HepG2 (cell line): ENCODE measurements around the gene LCA5. TPM values are rescaled to one million over a fixed set of nuclear protein-coding genes. Genes with fewer than 3 reads are reported as not detected.

Source experiments
- ATAC-seq: fragments of 200-7000 bp; cut with Tn5 transposase; 3 replicates; pipeline ENCODE4 v1.9.1; 2020; ENCODE audit warnings: mild to moderate bottlenecking, moderate library complexity
- BruUV-seq: library from RNA; stranded (reverse); fragments of 400-500 nt; replicated peaks from 2 replicates; lab custom pipeline; 2021; lab: Mats Ljungman, UMichigan
- CTCF ChIA-PET: fragments of 300-600 bp; formaldehyde crosslinking; extraction: SDS; loops from one replicate; lab custom pipeline; 2021; ENCODE audit warnings: low total read pairs, inconsistent platforms, low intra/inter-chr PET ratio; lab: Yijun Ruan, JAX
- POLR2A ChIA-PET: fragments of 350-600 bp; sonication (Branson Sonifier 250); formaldehyde crosslinking; loops from one replicate; lab custom pipeline; 2020; ENCODE audit warnings: antibody characterized with exemption, inconsistent platforms; lab: Yijun Ruan, JAX
- DNase-seq: peaks from one replicate; pipeline ENCODE4 v3.0.0-alpha.2; 2015; ENCODE audit warnings: low spot score
- FAIRE-seq: peaks from 3 replicates; lab custom pipeline; 2011; peaks lifted over from hg19 to GRCh38; lab: Jason Lieb, UNC
- H2AFZ ChIP-seq: one replicate; pipeline ENCODE4 v1.6.1; 2011; ENCODE audit warnings: low read length, inconsistent platforms
- H3K27ac ChIP-seq: fragments of 300-600 bp; 3 replicates; pipeline ENCODE4 v1.8.0; 2011; ENCODE audit warnings: mixed run types, mild to moderate bottlenecking, mixed read lengths, low read length, inconsistent platforms; ENCODE audit not compliant: insufficient read depth; ENCODE audit errors: extremely low read length
- H3K27me3 ChIP-seq, 2 experiments: fragments of 200-600 bp in 1 of 2; 2 replicates in 1 of 2; 3 replicates in 1 of 2; pipeline versions ENCODE4 v1.6.0 to v1.8.0; 2011; ENCODE audit warnings: low read length in 2 of 2, mild to moderate bottlenecking in 2 of 2, moderate library complexity in 2 of 2, inconsistent platforms in 1 of 2; ENCODE audit not compliant: insufficient read depth in 2 of 2, control insufficient read depth in 1 of 2
- H3K36me3 ChIP-seq, 2 experiments: fragments of 200-600 bp in 1 of 2; replicated peaks in 1 of 2; 2 replicates in 1 of 2; 3 replicates in 1 of 2; pipeline versions ENCODE4 v1.5.1 to v1.8.0; 2011; ENCODE audit warnings: low read length in 2 of 2, inconsistent platforms in 1 of 2; ENCODE audit not compliant: insufficient read depth in 2 of 2, control insufficient read depth in 1 of 2
- H3K4me1 ChIP-seq: 2 replicates; pipeline ENCODE4 v1.5.1; 2012; ENCODE audit warnings: low read length, inconsistent platforms; ENCODE audit not compliant: insufficient read depth
- H3K4me2 ChIP-seq: 2 replicates; pipeline ENCODE4 v1.6.0; 2011; ENCODE audit warnings: low read depth, low read length, inconsistent platforms
- H3K4me3 ChIP-seq, 3 experiments: fragments of 200-600 bp in 1 of 3; sonication (generic), shearing (Covaris generic) in 1 of 3; replicated peaks in 1 of 3; 2 replicates each; pipeline ENCODE4 v1.5.1; 2011 to 2016; ENCODE audit warnings: low read length in 3 of 3, inconsistent platforms in 2 of 3, low read depth in 2 of 3, mild to moderate bottlenecking in 2 of 3, control low read depth in 1 of 3, mixed read lengths in 1 of 3; ENCODE audit not compliant: insufficient read depth in 1 of 3
- H3K79me2 ChIP-seq: one replicate; pipeline ENCODE4 v1.6.1; 2011; ENCODE audit warnings: low read length, inconsistent platforms; ENCODE audit not compliant: insufficient read depth
- H3K9ac ChIP-seq: 2 replicates; pipeline ENCODE4 v1.6.0; 2011; ENCODE audit warnings: mild to moderate bottlenecking, low read depth, low read length, inconsistent platforms; ENCODE audit not compliant: insufficient read depth
- H3K9me3 ChIP-seq: 2 replicates; pipeline ENCODE4 v1.5.1; 2012; ENCODE audit warnings: mild to moderate bottlenecking, low read length
- H4K20me1 ChIP-seq: 2 replicates; pipeline ENCODE4 v1.6.0; 2011; ENCODE audit warnings: inconsistent platforms, mild to moderate bottlenecking, low read length, moderate library complexity; ENCODE audit not compliant: insufficient read depth
- ATF6 ChIP-seq: sonication (generic); formaldehyde crosslinking; conservative IDR thresholded peaks from 2 replicates; pipeline ENCODE4 v1.4.0; 2020; ENCODE audit warnings: missing genetic modification reagents
- EP300 ChIP-seq, 3 experiments: sonication (generic) in 1 of 3; formaldehyde crosslinking in 1 of 3; IDR thresholded peaks; 2 replicates each; pipeline versions ENCODE4 v1.5.1 to v1.6.1; 2011 to 2020; ENCODE audit warnings: low read depth in 2 of 3, low read length in 2 of 3, borderline replicate concordance in 1 of 3, improper control_type of control experiment in 1 of 3, mild to moderate bottlenecking in 1 of 3, missing genetic modification reagents in 1 of 3, moderate library complexity in 1 of 3
- FOSL1 ChIP-seq: sonication (generic); formaldehyde crosslinking; IDR thresholded peaks from 2 replicates; pipeline ENCODE4 v1.9.0; 2021; ENCODE audit warnings: missing genetic modification reagents, borderline replicate concordance
- KAT8 ChIP-seq: IDR thresholded peaks from 2 replicates; pipeline ENCODE4 v1.6.1; 2016; ENCODE audit warnings: missing genetic modification reagents, missing compliant biosample characterization
- NFE2L1 ChIP-seq: sonication (generic); formaldehyde crosslinking; IDR thresholded peaks from 2 replicates; pipeline ENCODE4 v1.4.0; 2020; ENCODE audit warnings: missing genetic modification reagents, mild to moderate bottlenecking, borderline replicate concordance
- PHF20 ChIP-seq: sonication (generic); formaldehyde crosslinking; IDR thresholded peaks from 2 replicates; pipeline ENCODE4 v1.5.0; 2020; ENCODE audit warnings: mild to moderate bottlenecking, missing genetic modification reagents
- RBM39 ChIP-seq: fragments of 200-400 bp; formaldehyde crosslinking; IDR thresholded peaks from one replicate; pipeline ENCODE4 v1.6.1; 2018; ENCODE audit warnings: antibody characterized with exemption, mild to moderate bottlenecking, low read depth, low read length; ENCODE audit not compliant: poor library complexity, severe bottlenecking
- SOX5 ChIP-seq: IDR thresholded peaks from 2 replicates; pipeline ENCODE4 v1.6.1; 2016; ENCODE audit warnings: borderline replicate concordance
- TAF1 ChIP-seq: sonication (generic); formaldehyde crosslinking; IDR thresholded peaks from 2 replicates; pipeline ENCODE4 v1.4.0; 2020; ENCODE audit warnings: missing genetic modification reagents
- TMF1 ChIP-seq: sonication (generic); formaldehyde crosslinking; IDR thresholded peaks from 2 replicates; pipeline ENCODE4 v1.8.1; 2022; ENCODE audit warnings: low read depth, missing genetic modification reagents
- YEATS2 ChIP-seq: sonication (generic); formaldehyde crosslinking; IDR thresholded peaks from 2 replicates; pipeline ENCODE4 v1.4.0; 2020; ENCODE audit warnings: missing genetic modification reagents, borderline replicate concordance
- ZBTB10 ChIP-seq: sonication (generic); formaldehyde crosslinking; IDR thresholded peaks from 2 replicates; pipeline ENCODE4 v1.4.0; 2020; ENCODE audit warnings: missing genetic modification reagents, borderline replicate concordance
- ZSCAN29 ChIP-seq: sonication (generic); formaldehyde crosslinking; conservative IDR thresholded peaks from 2 replicates; pipeline ENCODE4 v1.4.0; 2020; ENCODE audit warnings: mild to moderate bottlenecking, missing genetic modification reagents
- in situ Hi-C: cut with HindIII; loops from 2 replicates; pipeline ENCODE4 v1.10.0; 2017; ENCODE audit warnings: low pct_unique_long_range_greater_than_20kb; ENCODE audit not compliant: extremely low pct_ligation_motif_present
- intact Hi-C: fragments of 100-400 bp; cut with micrococcal nuclease; formaldehyde crosslinking; loops from one replicate; pipeline ENCODE4 v1.10.0; 2022; ENCODE audit not compliant: unreplicated experiment
- polyA plus RNA-seq, 8 experiments: library from polyadenylated mRNA; depleted of rRNA in 3 of 8; stranded (reverse) in 7 of 8; unstranded in 1 of 8; fragments of >200 nt; fragmentation: Illumina TruSeq in 4 of 8; extraction: Trizol in 4 of 8; gene quantifications; 2 replicates each; pipeline versions ENCODE4 v1.2.1 to v1.2.3, GENCODE V29; 2011 to 2016; ENCODE audit warnings: low read depth in 4 of 8, missing spikeins in 1 of 8, mixed read lengths in 1 of 8; ENCODE audit not compliant: insufficient read depth in 1 of 8
- total RNA-seq, 5 experiments: library from RNA; depleted of rRNA; stranded (reverse); fragments of >200 nt; fragmentation: Illumina TruSeq; extraction: Trizol; gene quantifications; 2 replicates each; pipeline ENCODE4 v1.2.3, GENCODE V29; 2016; ENCODE audit warnings: low read depth in 1 of 5

The LCA5 gene
- total and polyA plus RNA-seq, 2 of the 13 experiments (the other 11 are each of a cell fraction or from before 2014, with no cell fraction given), result 0.84 to 4.6 TPM

DNA sequence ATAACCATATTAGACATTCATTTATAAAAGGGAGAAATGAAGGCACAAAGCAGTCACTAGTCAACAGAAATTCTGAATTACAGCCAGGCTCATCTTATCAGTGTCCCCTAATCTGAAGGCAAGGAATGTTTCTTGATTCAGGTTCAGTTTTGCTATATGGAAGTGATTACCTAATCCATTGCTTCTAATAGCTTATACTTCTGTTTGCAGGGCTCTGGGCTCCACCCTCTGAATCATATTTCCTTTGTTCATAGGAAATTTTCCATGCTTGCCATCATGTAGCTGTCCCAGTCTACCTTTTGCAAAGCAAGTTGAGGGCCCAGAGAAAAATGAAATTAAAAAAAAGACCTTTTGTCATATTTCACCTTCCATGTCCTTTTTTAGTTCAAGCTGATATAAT is 96.0 kb downstream of the LCA5 start:
- in situ Hi-C loops, result no loop called here
- Histone ChIP-seq H3K9me3 (no peaks in the 10 kb centered on the region), H3K27ac (no peak overlapping the region), H3K36me3 (no peaks in the 10 kb centered on the region), H3K9ac (no peak overlapping the region), H3K4me2 (no peak overlapping the region), H3K4me3 (no peak overlapping the region), H3K79me2 (no peaks in the 10 kb centered on the region), H3K4me1 (no peaks in the 10 kb centered on the region), H2AFZ (no peak overlapping the region), H4K20me1 (no peaks in the 10 kb centered on the region), H3K27me3 (0 out of 5 replicates have a peak, but pooled peaks cover 0 to 4% of the 10 kb centered on the region in 2 experiments)
- no TSS peak for BruUV-seq
- intact Hi-C loops, result no loop called here
- ChIA-PET POLR2A (no interaction called here), CTCF (no interaction called here)
- ATAC-seq, result no peak
- FAIRE-seq, result no peak
- DNase-seq, result no peak
- TF ChIP-seq EP300 (IDR thresholded peaks at IDR 0.05; ENCODE audit: low read depth in 2 of 2, low read length in 2 of 2) (no peak), EP300 (CRISPR knock-in tag; IDR thresholded peaks at IDR 0.05; ENCODE audit: borderline replicate concordance) (no peak), ZBTB10 (no peak), KAT8 (CRISPR knock-in tag) (no peak), NFE2L1 (CRISPR knock-in tag) (no peak), ATF6 (CRISPR knock-in tag) (no peak), TMF1 (CRISPR knock-in tag) (no peak), PHF20 (CRISPR knock-in tag) (no peak), RBM39 (no peak), FOSL1 (CRISPR knock-in tag) (no peak), ZSCAN29 (CRISPR knock-in tag) (no peak), YEATS2 (no peak), TAF1 (CRISPR knock-in tag) (no peak), SOX5 (CRISPR knock-in tag) (no peak)
